HAP-1 (cell line): ENCODE results near the gene PEX11G.

ENCODE experiments used
- DNase-seq, 2 experiments: peaks; one replicate each; pipeline ENCODE4 v3.0.0-alpha.2; 2016 to 2020; ENCODE audit warnings: low spot score in 2 of 2
- H3K27me3 ChIP-seq: fragments of 250-450 bp; sonication (Bioruptor Pico); 2 replicates; pipeline ENCODE4 v1.5.1; 2020; ENCODE audit warnings: low read depth, mild to moderate bottlenecking, moderate library complexity
- H3K36me3 ChIP-seq: fragments of 250-450 bp; sonication (Bioruptor Pico); replicated peaks from 2 replicates; pipeline ENCODE4 v1.5.1; 2020; ENCODE audit warnings: mild to moderate bottlenecking
- H3K4me1 ChIP-seq: fragments of 250-450 bp; sonication (Bioruptor Pico); 2 replicates; pipeline ENCODE4 v1.5.1; 2020; ENCODE audit warnings: mild to moderate bottlenecking
- H3K4me3 ChIP-seq: fragments of 250-450 bp; sonication (Bioruptor Pico); 2 replicates; pipeline ENCODE4 v1.5.1; 2020; ENCODE audit warnings: mild to moderate bottlenecking, moderate library complexity
- H3K9me3 ChIP-seq: fragments of 250-450 bp; sonication (Bioruptor Pico); 2 replicates; pipeline ENCODE4 v1.5.1; 2020; ENCODE audit warnings: mild to moderate bottlenecking, moderate library complexity
- in situ Hi-C: fragments of 300-500 bp; cut with MboI; formaldehyde crosslinking; loops from 3 replicates; pipeline ENCODE4 v1.14.3; 2020; ENCODE audit warnings: low sequenced_read_pairs, inconsistent platforms, mixed read lengths

The PEX11G gene

DNA sequence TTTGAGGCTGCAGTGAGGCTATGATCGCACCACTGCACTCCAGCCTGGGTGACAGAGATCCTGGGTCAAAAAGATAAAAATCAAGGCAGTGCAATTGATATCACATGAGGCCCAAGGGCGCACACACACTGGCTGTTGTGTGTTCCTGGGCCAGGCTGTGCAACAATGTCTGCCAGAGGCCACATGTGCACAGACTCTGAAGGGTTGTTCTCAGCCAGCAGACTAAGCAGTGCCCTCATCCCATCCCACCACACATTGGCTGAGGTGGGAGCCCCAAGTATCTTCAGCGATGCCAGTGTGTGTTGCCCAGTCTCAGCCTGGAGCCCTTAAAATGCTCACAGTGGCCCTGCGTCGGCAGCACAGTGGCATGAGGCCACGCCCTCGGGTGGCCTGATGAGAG is 12.6 kb downstream of the PEX11G start:
- Histone ChIP-seq H3K4me1 (no peaks in the 10 kb centered on the region), H3K27me3 (no peaks in the 10 kb centered on the region), H3K4me3 (no peak overlapping the region), H3K9me3 (no peaks in the 10 kb centered on the region), H3K36me3 (no peaks in the 10 kb centered on the region)
- in situ Hi-C loops, result no loop called here
- no peak for DNase-seq

DNA sequence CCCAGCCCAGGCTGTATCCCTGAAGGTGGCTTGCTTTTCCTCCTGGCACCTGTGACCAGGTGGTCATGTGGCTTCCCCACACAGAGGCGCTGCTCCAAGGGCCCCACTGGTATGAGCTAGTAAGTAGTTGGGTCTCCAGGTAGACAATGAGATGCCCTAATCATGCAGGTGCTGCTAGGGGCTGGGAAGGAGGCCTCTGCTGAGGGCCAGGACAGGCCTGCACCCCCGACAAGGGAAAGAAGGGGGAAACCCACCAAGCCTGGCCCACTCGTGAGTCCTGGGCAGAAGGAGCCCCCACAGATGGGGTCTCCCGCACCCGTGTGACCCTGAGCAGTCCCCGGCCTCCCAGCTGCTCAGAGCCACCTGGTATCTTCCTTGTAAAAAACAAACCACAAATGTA is 13.2 kb downstream of the PEX11G start:
- no peaks in the 10 kb centered on the region for H3K27me3 ChIP-seq
- H3K36me3 ChIP-seq, result no peaks in the 10 kb centered on the region
- no peak overlapping the region for H3K4me3 ChIP-seq
- no peaks in the 10 kb centered on the region for H3K9me3 ChIP-seq
- H3K4me1 ChIP-seq, result no peaks in the 10 kb centered on the region
- in situ Hi-C loops, result no loop called here
- DNase-seq, result no peak

GRCh38 chr19:7471696-7472615 is 16.9 kb downstream of the PEX11G start:
- no peaks in the 10 kb centered on the region; the same call in none of the 2 replicates for H3K36me3 ChIP-seq
- no peaks in the 10 kb centered on the region for H3K4me1 ChIP-seq
- no peak overlapping the region for H3K4me3 ChIP-seq
- in situ Hi-C loops, result no loop called here
- no peak for DNase-seq
- no peaks in the 10 kb centered on the region for H3K9me3 ChIP-seq
- no peaks in the 10 kb centered on the region for H3K27me3 ChIP-seq

- Histone ChIP-seq H3K4me3 (no peak overlapping the region), H3K27me3 (no peaks in the 10 kb centered on the region), H3K36me3 (no peaks in the 10 kb centered on the region; the same call in none of the 2 replicates), H3K9me3 (no peaks in the 10 kb centered on the region), H3K4me1 (no peaks in the 10 kb centered on the region)
- in situ Hi-C loops, result no loop called here
- DNase-seq, result no peak
These were observed 18.1 kb downstream of the PEX11G start for GRCh38 chr19:7470540-7471305.

- no peaks in the 10 kb centered on the region for H3K4me1 ChIP-seq
- H3K9me3 ChIP-seq, result no peaks in the 10 kb centered on the region
- in situ Hi-C loops, result no loop called here
- no peaks in the 10 kb centered on the region for H3K27me3 ChIP-seq
- H3K36me3 ChIP-seq, result no peaks in the 10 kb centered on the region; the same call in none of the 2 replicates
- no peak overlapping the region for H3K4me3 ChIP-seq
- DNase-seq, result no peak
These were observed 19.1 kb downstream of the PEX11G start for GRCh38 chr19:7469669-7470285.

GRCh38 chr19:7468840-7469239 is 20.0 kb downstream of the PEX11G start:
- peaks cover 6% of the 10 kb centered on the region for H3K36me3 ChIP-seq

GRCh38 chr19:7467009-7467989 is 21.5 kb downstream of the PEX11G start:
- H3K9me3 ChIP-seq, result no peaks in the 10 kb centered on the region
- DNase-seq, result no peak
- in situ Hi-C loops, result no loop called here
- H3K4me3 ChIP-seq, result no peak overlapping the region
- H3K4me1 ChIP-seq, result no peaks in the 10 kb centered on the region
- no peaks in the 10 kb centered on the region for H3K27me3 ChIP-seq
- H3K36me3 ChIP-seq, result peaks cover 8% of the 10 kb centered on the region

More at GRCh38 chr19:7468840-7469239, 20.0 kb downstream of the PEX11G start:
- Histone ChIP-seq H3K4me3 (no peak overlapping the region), H3K27me3 (no peaks in the 10 kb centered on the region), H3K4me1 (no peaks in the 10 kb centered on the region), H3K9me3 (no peaks in the 10 kb centered on the region)
- in situ Hi-C loops, result no loop called here
- no peak for DNase-seq

- no peak for DNase-seq
- Histone ChIP-seq H3K36me3 (peaks cover 12% of the 10 kb centered on the region), H3K4me1 (no peaks in the 10 kb centered on the region), H3K4me3 (no peak overlapping the region), H3K27me3 (no peaks in the 10 kb centered on the region), H3K9me3 (no peaks in the 10 kb centered on the region)
- in situ Hi-C loops, result no loop called here
These were observed 25.3 kb downstream of the PEX11G start for GRCh38 chr19:7463575-7463974.

GRCh38 chr19:7461841-7462629 is 26.8 kb downstream of the PEX11G start:
- no peaks in the 10 kb centered on the region for H3K9me3 ChIP-seq
- H3K4me1 ChIP-seq, result no peaks in the 10 kb centered on the region
- H3K36me3 ChIP-seq, result peaks cover 14% of the 10 kb centered on the region
- in situ Hi-C loops, result no loop called here
- H3K27me3 ChIP-seq, result no peaks in the 10 kb centered on the region
- H3K4me3 ChIP-seq, result no peak overlapping the region
- no peak for DNase-seq

GRCh38 chr19:7460562-7460966 is 28.3 kb downstream of the PEX11G start:
- H3K27me3 ChIP-seq, result no peaks in the 10 kb centered on the region
- in situ Hi-C loops, result no loop called here
- no peaks in the 10 kb centered on the region for H3K4me1 ChIP-seq
- H3K9me3 ChIP-seq, result no peaks in the 10 kb centered on the region
- DNase-seq, result no peak
- H3K36me3 ChIP-seq, result peaks cover 16% of the 10 kb centered on the region
- H3K4me3 ChIP-seq, result no peak overlapping the region

GRCh38 chr19:7459773-7460172 is 29.1 kb downstream of the PEX11G start:
- Histone ChIP-seq H3K27me3 (no peaks in the 10 kb centered on the region), H3K4me1 (no peaks in the 10 kb centered on the region), H3K36me3 (peaks cover 16% of the 10 kb centered on the region), H3K4me3 (no peak overlapping the region), H3K9me3 (no peaks in the 10 kb centered on the region)
- no peak for DNase-seq
- in situ Hi-C loops, result no loop called here

DNA sequence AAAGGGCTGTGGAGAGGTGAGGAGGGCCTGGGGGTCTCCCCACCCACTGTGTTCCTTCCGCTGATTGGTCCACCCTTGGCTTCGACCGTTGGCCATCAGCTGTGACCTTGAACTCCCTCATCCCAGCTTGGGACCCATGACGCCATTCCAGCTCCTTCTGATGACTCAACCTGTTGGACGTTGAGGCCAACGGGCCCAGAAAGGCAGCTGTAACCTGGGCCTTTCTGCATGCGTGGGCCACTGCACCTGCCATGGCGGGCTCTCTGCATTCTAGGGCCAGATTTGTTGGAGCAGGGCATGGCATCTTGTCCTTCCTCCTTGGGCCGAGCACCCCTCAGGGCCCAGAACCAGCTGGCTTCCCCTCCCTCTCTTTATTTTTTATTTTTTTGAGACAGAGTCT is 30.2 kb downstream of the PEX11G start:
- H3K9me3 ChIP-seq, result no peaks in the 10 kb centered on the region
- H3K36me3 ChIP-seq, result peaks cover 13% of the 10 kb centered on the region
- DNase-seq, result no peak
- no peak overlapping the region for H3K4me3 ChIP-seq
- H3K4me1 ChIP-seq, result no peaks in the 10 kb centered on the region
- H3K27me3 ChIP-seq, result no peaks in the 10 kb centered on the region
- in situ Hi-C loops, result no loop called here
